Measurements from ENCODE around the gene ABCC1. TPM values are rescaled to one million over a fixed set of nuclear protein-coding genes. Genes with fewer than 3 reads are reported as not detected.

ABCC1 gene
- total RNA-seq, 1 experiment from 2014 or later: 56.4 TPM

DNA sequence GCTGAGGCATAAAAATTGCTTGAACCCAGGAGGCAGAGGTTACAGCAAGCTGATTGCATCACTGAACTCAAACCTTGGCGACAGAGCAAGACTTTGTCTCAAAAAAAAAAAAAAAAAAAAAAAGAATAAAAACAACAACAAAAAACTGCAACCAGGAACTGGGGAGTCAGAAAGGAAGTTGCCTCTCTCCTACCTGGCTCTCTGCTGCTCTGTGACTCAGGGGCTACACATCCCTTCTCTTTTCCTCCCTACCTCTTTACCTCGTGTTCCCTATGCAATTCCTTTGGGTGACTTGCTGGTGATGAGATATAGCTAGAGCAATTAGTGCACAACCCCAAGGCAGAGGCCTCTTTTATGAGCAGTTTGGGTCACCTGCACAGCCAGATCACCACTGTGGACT lies 95.9 kb downstream of the ABCC1 start:
- Histone ChIP-seq H4K8ac (replicated peaks; ENCODE audit: insufficient read length, low read depth, low read length) (no peak overlapping the region), H3K4me2 (ENCODE audit: insufficient read depth, insufficient read length, low read length) (no peak overlapping the region), H3K79me2 (ENCODE audit: insufficient read depth, low read length) (no peaks in the 10 kb centered on the region), H3K27ac (ENCODE audit: insufficient read length, low read depth, low read length) (no peak overlapping the region), H3K4ac (ENCODE audit: low read depth, low read length) (no peak overlapping the region), H4K5ac (ENCODE audit: insufficient read length, low read depth, low read length) (no peak overlapping the region), H2AFZ (ENCODE audit: low read length) (no peak overlapping the region), H3K79me1 (ENCODE audit: insufficient read depth, low read depth, low read length, poor library complexity, severe bottlenecking) (no peaks in the 10 kb centered on the region), H3K23ac (ENCODE audit: insufficient read length, low read depth, low read length) (no peak overlapping the region), H3K14ac (ENCODE audit: insufficient read depth, low read length) (no peak overlapping the region), H4K20me1 (ENCODE audit: control insufficient read depth, insufficient read depth, insufficient read length) (no peaks in the 10 kb centered on the region), H4K91ac (ENCODE audit: insufficient read length, low read depth, low read length) (no peak overlapping the region), H3K4me1 (ENCODE audit: insufficient read depth, low read length) (peaks cover 3% of the 10 kb centered on the region; the same call in 1 of the 2 replicates), H2BK5ac (ENCODE audit: insufficient read length, low read length) (no peak overlapping the region), H3K9me3 (ENCODE audit: control insufficient read depth, low read depth, low read length) (no peaks in the 10 kb centered on the region), H2BK20ac (ENCODE audit: low read depth, low read length, poor library complexity, severe bottlenecking) (no peak overlapping the region), H3K56ac (ENCODE audit: insufficient read length, low read depth, low read length) (no peak overlapping the region), H3K9ac (ENCODE audit: extremely low read depth, insufficient read length, low read length) (no peak overlapping the region), H3K23me2 (ENCODE audit: insufficient read length, low read depth, low read length, poor library complexity, severe bottlenecking) (no peaks in the 10 kb centered on the region), H3T11ph (ENCODE audit: low read length) (no peak overlapping the region), H2BK12ac (ENCODE audit: insufficient read length, low read depth, low read length) (no peak overlapping the region), H2AK5ac (ENCODE audit: insufficient read length, low read length) (no peak overlapping the region), H2BK120ac (ENCODE audit: low read depth, low read length, poor library complexity, severe bottlenecking) (no peak overlapping the region), H3K18ac (ENCODE audit: insufficient read length, low read depth, low read length) (no peak overlapping the region), H2BK15ac (ENCODE audit: low read depth, low read length) (no peak overlapping the region), H3K27me3 (ENCODE audit: insufficient read depth, low read length) (no peaks in the 10 kb centered on the region)
- H3K9me3 Mint-ChIP-seq: no peaks in the 10 kb centered on the region
- TF ChIP-seq CTCF (conservative IDR thresholded peaks at IDR 0.05): no peak
- no CpG with 5 or more reads among the region's 2 CpGs for WGBS (ENCODE audit: extremely low coverage, insufficient read length, low lambda C conversion rate)
- no peak overlapping the region for H3K4me3 Mint-ChIP-seq
- H3K27ac Mint-ChIP-seq: peak overlapping the region in 1 of 3 experiments; percentile 11; a peak in 2 of 7 replicates
- peaks cover 36 to 81% (median 72%) of the 10 kb centered on the region in 3 experiments; a peak in 6 of 7 replicates for H3K36me3 Mint-ChIP-seq (ENCODE audit: insufficient read depth in 1 of 3, low read depth in 3 of 3)
- no peak for DNase-seq
- no peaks in the 10 kb centered on the region for H3K27me3 Mint-ChIP-seq (ENCODE audit: low read depth)
- peaks cover 7 to 8% of the 10 kb centered on the region in 2 experiments for H3K4me1 Mint-ChIP-seq
